K562 (cell line): ENCODE results near the gene STUB1. TPM values are rescaled to one million over a fixed set of nuclear protein-coding genes. Genes with fewer than 3 reads are reported as not detected.

Experiments used
- HBP1 ChIP-seq: fragments of 450-650 bp; formaldehyde crosslinking; IDR thresholded peaks from 2 replicates; pipeline ENCODE4 v1.4.0; 2022; ENCODE audit warnings: missing genetic modification characterization
- MCM2 ChIP-seq: fragments of 450-650 bp; IDR thresholded peaks from 2 replicates; pipeline ENCODE4 v1.6.1; 2017; ENCODE audit warnings: low read depth, mild to moderate bottlenecking
- MTA1 ChIP-seq: fragments of 450-650 bp; IDR thresholded peaks from 2 replicates; pipeline ENCODE4 v1.6.1; 2017; ENCODE audit warnings: borderline replicate concordance
- MYBL2 ChIP-seq, 2 experiments: fragments of 450-650 bp in 1 of 2; sonication (generic) in 1 of 2; formaldehyde crosslinking in 1 of 2; IDR thresholded peaks; 2 replicates each; pipeline versions ENCODE4 v1.6.1 to v1.8.1; 2017 to 2022; ENCODE audit warnings: borderline replicate concordance in 1 of 2, inconsistent platforms in 1 of 2, low read depth in 1 of 2, mild to moderate bottlenecking in 1 of 2, missing genetic modification reagents in 1 of 2, moderate library complexity in 1 of 2
- NUFIP1 ChIP-seq: fragments of 450-650 bp; IDR thresholded peaks from 2 replicates; pipeline ENCODE4 v1.6.1; 2018; ENCODE audit not compliant: partially characterized antibody
- SRSF3 ChIP-seq: fragments of 200-400 bp; formaldehyde crosslinking; IDR thresholded peaks from 2 replicates; pipeline ENCODE4 v1.6.1; 2016; ENCODE audit warnings: mild to moderate bottlenecking, low read length, moderate library complexity; ENCODE audit not compliant: insufficient read depth
- WHSC1 ChIP-seq: IDR thresholded peaks from one replicate; pipeline ENCODE4 v1.6.1; 2012; ENCODE audit warnings: low read length, control low read depth, inconsistent platforms
- ZNF318 ChIP-seq, 2 experiments: fragments of 450-650 bp; IDR thresholded peaks; 2 replicates each; pipeline ENCODE4 v1.6.1; 2016; ENCODE audit warnings: mild to moderate bottlenecking in 2 of 2, borderline replicate concordance in 1 of 2, low read depth in 1 of 2, moderate library complexity in 1 of 2
- ZNF668 ChIP-seq: fragments of 250-450 bp; sonication (Bioruptor Pico); IDR thresholded peaks from 2 replicates; pipeline ENCODE4 v1.8.0; 2022; ENCODE audit warnings: mild to moderate bottlenecking, inconsistent platforms
- polyA plus RNA-seq, 8 experiments: library from polyadenylated mRNA; depleted of rRNA in 4 of 8; stranded (reverse) in 5 of 8; unstranded in 3 of 8; fragments of >200 nt; fragmentation: Nextera tagmentation in 2 of 8; fragmentation: Illumina TruSeq in 1 of 8; extraction: Ambion mirVana in 2 of 8; extraction: Trizol in 1 of 8; gene quantifications; 2 replicates each; pipeline versions ENCODE4 v1.2.1 to v1.2.3, GENCODE V29; 2011 to 2014; ENCODE audit warnings: inconsistent platforms in 1 of 8, missing spikeins in 1 of 8
- total RNA-seq, 7 experiments: library from RNA; depleted of rRNA in 6 of 7; stranded (reverse); fragments of >200 nt in 6 of 7; fragmentation: Illumina TruSeq in 2 of 7; extraction: Trizol in 2 of 7; gene quantifications; 2 replicates each; pipeline versions ENCODE4 v1.2.1 to v1.2.3, GENCODE V29; 2011 to 2021; ENCODE audit warnings: low replicate concordance in 1 of 7
- TF ChIP-seq, protein P1 (sequence below): sonication (generic); formaldehyde crosslinking; IDR thresholded peaks from 2 replicates; pipeline ENCODE4 v1.8.0; 2023; ENCODE audit warnings: missing genetic modification reagents, mild to moderate bottlenecking, borderline replicate concordance

STUB1 gene
- total and polyA plus RNA-seq, 9 of the 15 experiments (the other 6 are each of a cell fraction or from before 2014, with no cell fraction given): 10.6 to 251 (median 152) TPM

DNA sequence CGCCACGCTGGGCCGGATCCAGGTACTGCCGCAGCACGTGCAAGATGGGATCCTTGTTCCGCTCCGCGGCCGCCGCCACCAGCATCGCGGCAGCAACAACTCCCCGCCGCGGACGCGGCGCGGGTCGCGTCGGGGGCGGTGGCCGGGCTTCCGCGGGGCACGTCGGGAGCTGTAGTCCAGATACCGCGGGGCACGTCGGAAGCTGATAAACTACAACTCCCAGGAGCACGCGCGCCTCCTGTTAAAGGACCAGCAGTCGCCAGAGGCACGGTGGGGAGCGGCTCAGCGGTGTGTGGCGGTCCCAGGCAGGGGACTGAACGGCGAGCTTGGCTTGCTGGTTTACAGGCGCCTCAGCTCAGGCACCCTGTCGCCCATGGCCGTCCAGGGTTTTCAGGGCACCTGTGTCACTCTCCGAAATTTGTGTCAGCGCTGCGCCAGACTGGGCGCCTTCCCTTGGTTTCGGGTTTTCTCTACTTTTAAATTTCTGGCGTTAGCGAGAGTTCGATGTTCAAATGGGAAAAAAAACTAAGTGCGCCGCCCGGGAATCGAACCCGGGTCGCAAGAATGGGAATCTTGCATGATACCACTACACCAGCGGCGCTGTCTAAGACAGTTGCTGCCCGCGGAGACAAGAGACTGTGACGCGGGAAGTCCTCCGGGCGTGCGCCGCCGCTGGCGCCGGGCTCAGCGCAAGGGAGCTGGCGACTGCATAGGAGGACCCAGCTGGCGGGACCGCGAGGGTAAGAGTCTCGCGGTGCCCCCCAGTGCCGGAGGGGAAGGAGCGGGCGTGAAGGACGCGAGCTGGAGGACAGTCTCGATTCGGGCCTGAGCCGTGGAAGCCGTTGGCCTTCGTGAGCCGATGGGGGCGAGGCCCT lies 43.8 kb upstream of the STUB1 start, which contains the start of gene METTL26 (continued):
- TF ChIP-seq, protein P1, sequence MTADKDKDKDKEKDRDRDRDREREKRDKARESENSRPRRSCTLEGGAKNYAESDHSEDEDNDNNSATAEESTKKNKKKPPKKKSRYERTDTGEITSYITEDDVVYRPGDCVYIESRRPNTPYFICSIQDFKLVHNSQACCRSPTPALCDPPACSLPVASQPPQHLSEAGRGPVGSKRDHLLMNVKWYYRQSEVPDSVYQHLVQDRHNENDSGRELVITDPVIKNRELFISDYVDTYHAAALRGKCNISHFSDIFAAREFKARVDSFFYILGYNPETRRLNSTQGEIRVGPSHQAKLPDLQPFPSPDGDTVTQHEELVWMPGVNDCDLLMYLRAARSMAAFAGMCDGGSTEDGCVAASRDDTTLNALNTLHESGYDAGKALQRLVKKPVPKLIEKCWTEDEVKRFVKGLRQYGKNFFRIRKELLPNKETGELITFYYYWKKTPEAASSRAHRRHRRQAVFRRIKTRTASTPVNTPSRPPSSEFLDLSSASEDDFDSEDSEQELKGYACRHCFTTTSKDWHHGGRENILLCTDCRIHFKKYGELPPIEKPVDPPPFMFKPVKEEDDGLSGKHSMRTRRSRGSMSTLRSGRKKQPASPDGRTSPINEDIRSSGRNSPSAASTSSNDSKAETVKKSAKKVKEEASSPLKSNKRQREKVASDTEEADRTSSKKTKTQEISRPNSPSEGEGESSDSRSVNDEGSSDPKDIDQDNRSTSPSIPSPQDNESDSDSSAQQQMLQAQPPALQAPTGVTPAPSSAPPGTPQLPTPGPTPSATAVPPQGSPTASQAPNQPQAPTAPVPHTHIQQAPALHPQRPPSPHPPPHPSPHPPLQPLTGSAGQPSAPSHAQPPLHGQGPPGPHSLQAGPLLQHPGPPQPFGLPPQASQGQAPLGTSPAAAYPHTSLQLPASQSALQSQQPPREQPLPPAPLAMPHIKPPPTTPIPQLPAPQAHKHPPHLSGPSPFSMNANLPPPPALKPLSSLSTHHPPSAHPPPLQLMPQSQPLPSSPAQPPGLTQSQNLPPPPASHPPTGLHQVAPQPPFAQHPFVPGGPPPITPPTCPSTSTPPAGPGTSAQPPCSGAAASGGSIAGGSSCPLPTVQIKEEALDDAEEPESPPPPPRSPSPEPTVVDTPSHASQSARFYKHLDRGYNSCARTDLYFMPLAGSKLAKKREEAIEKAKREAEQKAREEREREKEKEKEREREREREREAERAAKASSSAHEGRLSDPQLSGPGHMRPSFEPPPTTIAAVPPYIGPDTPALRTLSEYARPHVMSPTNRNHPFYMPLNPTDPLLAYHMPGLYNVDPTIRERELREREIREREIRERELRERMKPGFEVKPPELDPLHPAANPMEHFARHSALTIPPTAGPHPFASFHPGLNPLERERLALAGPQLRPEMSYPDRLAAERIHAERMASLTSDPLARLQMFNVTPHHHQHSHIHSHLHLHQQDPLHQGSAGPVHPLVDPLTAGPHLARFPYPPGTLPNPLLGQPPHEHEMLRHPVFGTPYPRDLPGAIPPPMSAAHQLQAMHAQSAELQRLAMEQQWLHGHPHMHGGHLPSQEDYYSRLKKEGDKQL (CRISPR knock-in tag): 0 out of 2 replicates have a peak, but pooled peaks have one; percentile 52
- TF ChIP-seq NUFIP1: no peak
- 0 out of 2 replicates have a peak, but pooled peaks have one; percentile 59 for TF ChIP-seq HBP1 (CRISPR knock-in tag)
- TF ChIP-seq MYBL2 (IDR thresholded peaks at IDR 0.05; ENCODE audit: low read depth): no peak; the same call in 1 of the 2 replicates
- no peak for TF ChIP-seq MYBL2 (CRISPR knock-in tag; IDR thresholded peaks at IDR 0.05; ENCODE audit: borderline replicate concordance)
- no peak for TF ChIP-seq SRSF3
- no peak for TF ChIP-seq MCM2
- TF ChIP-seq ZNF668 (CRISPR knock-in tag): no peak
- TF ChIP-seq MTA1: peak; percentile 71
- no peak for TF ChIP-seq ZNF318 (IDR thresholded peaks at IDR 0.05; ENCODE audit: borderline replicate concordance in 1 of 2, low read depth in 1 of 2)
- no peak for TF ChIP-seq WHSC1
